Keratinocyte (primary cell): ENCODE data around the gene INAVA.

Source experiments
- CTCF ChIP-seq, 3 experiments: IDR thresholded peaks in 1 of 3; conservative IDR thresholded peaks in 1 of 3; optimal IDR thresholded peaks in 1 of 3; 2 replicates in 2 of 3; 3 replicates in 1 of 3; pipeline versions ENCODE3 to v1.5.1; 2011; ENCODE audit warnings: low read length in 3 of 3, mild to moderate bottlenecking in 3 of 3, moderate library complexity in 2 of 3, control low read depth in 1 of 3, inconsistent platforms in 1 of 3; ENCODE audit not compliant: insufficient read depth in 2 of 3; ENCODE audit errors: extremely low read depth in 1 of 3
- EZH2 ChIP-seq: IDR thresholded peaks from one replicate; pipeline ENCODE4 v1.6.1; 2012; ENCODE audit warnings: inconsistent platforms, mild to moderate bottlenecking, low read length, moderate library complexity

GRCh38 chr1:200877010-200877409 lies 17.7 kb upstream of the INAVA start:
- TF ChIP-seq CTCF (optimal IDR thresholded peaks at IDR 0.05 in 1 of 3, IDR thresholded peaks at IDR 0.05 in 1 of 3, conservative IDR thresholded peaks at IDR 0.05 in 1 of 3; ENCODE audit: extremely low read depth in 1 of 3, insufficient read depth in 2 of 3, low read length in 3 of 3) (no peak), EZH2 (no peak)
